ENCODE data around the gene FKBP15.

Gene FKBP15

GRCh38 chr9:113160571-113160970, 60.5 kb downstream of the FKBP15 start:
- no peak for DNase-seq (ENCODE audit: low read depth)

DNA sequence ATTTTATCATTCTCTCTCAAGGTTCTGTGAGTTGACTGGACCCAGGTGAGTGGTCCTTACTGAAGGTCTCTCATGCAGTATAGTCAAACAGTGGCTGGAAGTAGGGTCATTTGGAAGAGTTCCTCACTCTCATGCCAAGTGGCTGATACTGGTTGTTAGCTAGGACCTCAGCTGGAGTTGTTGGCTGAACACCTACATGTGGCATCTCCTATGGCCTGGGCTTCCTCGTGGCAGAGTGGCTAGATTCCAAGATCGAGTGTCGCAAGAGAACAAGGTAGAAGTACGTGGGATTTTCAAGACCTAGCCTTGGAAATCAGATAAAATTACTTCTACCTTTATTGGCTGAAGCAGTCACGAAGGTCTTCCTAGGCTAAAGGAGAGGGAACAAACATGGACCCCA, 62.6 kb downstream of the FKBP15 start:
- DNase-seq (ENCODE audit: low read depth) = no peak
- TF ChIP-seq, protein P1, sequence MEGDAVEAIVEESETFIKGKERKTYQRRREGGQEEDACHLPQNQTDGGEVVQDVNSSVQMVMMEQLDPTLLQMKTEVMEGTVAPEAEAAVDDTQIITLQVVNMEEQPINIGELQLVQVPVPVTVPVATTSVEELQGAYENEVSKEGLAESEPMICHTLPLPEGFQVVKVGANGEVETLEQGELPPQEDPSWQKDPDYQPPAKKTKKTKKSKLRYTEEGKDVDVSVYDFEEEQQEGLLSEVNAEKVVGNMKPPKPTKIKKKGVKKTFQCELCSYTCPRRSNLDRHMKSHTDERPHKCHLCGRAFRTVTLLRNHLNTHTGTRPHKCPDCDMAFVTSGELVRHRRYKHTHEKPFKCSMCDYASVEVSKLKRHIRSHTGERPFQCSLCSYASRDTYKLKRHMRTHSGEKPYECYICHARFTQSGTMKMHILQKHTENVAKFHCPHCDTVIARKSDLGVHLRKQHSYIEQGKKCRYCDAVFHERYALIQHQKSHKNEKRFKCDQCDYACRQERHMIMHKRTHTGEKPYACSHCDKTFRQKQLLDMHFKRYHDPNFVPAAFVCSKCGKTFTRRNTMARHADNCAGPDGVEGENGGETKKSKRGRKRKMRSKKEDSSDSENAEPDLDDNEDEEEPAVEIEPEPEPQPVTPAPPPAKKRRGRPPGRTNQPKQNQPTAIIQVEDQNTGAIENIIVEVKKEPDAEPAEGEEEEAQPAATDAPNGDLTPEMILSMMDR (IDR thresholded peaks at IDR 0.05; ENCODE audit: insufficient read depth, low read depth, low read length, missing control alignments) = no peak
- no peak overlapping the region for H3K4me3 ChIP-seq (ENCODE audit: low read depth, low read length)

More at GRCh38 chr9:113160571-113160970, 60.5 kb downstream of the FKBP15 start:
- TF ChIP-seq, protein P1 (IDR thresholded peaks at IDR 0.05; ENCODE audit: insufficient read depth, low read depth, low read length, missing control alignments) = no peak
- no peak overlapping the region for H3K4me3 ChIP-seq (ENCODE audit: low read depth, low read length)

- TF ChIP-seq, protein P1 (IDR thresholded peaks at IDR 0.05; ENCODE audit: insufficient read depth, low read depth, low read length, missing control alignments) = no peak
- H3K4me3 ChIP-seq (ENCODE audit: low read depth, low read length) = no peak overlapping the region
- DNase-seq (ENCODE audit: low read depth) = no peak
Observed at GRCh38 chr9:113156880-113157279, 64.2 kb downstream of the FKBP15 start.

DNA sequence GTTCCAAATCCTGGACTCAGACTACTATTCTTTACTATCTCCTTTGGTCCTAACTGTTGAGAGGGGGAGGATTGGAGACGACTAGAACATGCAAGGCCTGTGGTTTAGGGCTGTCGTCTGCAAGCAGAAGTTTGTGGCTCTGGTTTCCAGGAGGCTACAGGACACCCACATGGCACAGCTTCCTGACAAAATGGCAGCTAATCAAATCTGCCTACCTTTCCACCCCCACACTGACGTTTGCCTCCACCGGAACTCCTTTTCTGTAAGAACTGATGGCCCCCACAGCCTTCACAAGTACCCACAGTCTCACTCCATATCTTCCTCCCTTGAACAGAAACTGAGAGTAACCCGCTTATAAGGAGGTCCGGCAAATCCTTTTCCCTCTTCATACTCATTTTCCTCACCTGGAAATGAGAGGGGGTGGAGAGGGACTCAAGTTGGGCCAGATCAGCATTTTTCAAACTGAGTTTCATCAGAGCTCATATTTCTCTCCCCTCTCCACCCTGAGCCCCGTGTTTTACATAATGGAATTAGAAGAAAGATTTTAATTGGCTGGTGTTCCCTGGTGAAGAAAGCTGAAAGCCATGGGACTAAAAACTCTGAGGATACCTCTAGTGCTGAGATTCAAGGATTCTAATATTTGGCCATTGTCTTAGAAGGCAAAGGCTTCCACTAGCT, 65.0 kb downstream of the FKBP15 start:
- TF ChIP-seq, protein P1 (IDR thresholded peaks at IDR 0.05; ENCODE audit: insufficient read depth, low read depth, low read length, missing control alignments) = no peak
- DNase-seq (ENCODE audit: low read depth) = peak; percentile 18
- no peak overlapping the region for H3K4me3 ChIP-seq (ENCODE audit: low read depth, low read length)

DNA sequence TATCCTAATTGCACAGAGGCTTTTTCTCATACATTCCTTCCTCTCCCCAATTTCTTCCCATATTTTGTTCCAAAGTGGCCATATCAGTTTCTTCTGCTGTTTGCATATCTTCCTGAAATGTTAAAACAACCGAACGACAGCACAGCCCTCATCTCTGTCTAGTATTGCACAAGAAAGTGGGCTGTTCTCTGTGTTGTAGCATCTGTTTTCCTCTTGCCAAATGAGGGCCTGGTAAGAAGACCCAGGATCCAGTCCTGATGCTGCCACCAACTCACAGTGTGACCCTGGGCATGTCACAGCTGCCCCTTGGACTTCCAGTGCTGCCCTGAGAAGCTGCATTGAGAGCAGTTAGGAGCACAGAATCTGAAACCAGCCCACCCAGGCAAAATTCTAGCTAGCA, 66.1 kb downstream of the FKBP15 start:
- TF ChIP-seq, protein P1 (IDR thresholded peaks at IDR 0.05; ENCODE audit: insufficient read depth, low read depth, low read length, missing control alignments) = no peak
- no peak overlapping the region for H3K4me3 ChIP-seq (ENCODE audit: low read depth, low read length)
- no peak for DNase-seq (ENCODE audit: low read depth)

DNA sequence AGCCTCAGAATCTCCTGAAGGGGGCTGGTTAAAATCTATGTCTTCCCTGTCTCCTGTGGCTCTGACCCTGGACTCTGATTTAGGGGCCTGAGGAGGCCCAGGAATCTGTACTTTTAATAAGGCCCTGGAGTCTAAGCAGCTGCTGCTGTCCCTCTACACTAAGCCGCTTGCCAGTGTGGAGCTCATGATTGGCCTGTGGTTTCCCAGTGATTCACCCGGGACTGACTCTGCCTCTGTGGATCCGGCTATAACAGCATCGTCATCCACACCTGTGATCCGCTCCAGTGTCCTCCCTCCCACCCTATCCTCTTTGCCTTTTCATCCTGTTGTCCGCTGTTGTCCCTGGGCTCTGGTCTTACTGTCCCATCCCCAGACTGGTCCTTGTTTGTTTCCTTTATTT, 66.6 kb downstream of the FKBP15 start:
- no peak for DNase-seq (ENCODE audit: low read depth)
- TF ChIP-seq, protein P1 (IDR thresholded peaks at IDR 0.05; ENCODE audit: insufficient read depth, low read depth, low read length, missing control alignments) = no peak
- no peak overlapping the region for H3K4me3 ChIP-seq (ENCODE audit: low read depth, low read length)

DNA sequence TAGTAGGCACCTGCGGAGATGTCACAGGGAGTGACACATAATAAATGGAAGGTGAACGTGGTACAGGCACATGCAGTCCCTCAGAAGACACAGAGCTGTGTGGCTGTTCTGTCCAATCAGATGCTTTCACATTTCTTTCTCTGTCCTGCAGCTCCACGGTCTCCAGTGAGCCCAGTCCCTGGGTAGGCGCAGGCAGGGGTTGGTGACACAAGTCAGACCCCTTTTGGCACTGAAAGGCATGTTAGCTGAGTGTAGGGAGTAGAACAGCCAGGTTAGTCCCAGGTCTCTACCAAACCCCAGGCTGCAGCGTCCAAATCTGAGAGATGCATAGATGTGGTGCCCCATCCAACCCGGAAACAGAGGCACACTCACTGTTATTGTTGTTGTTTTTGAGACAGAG, 67.5 kb downstream of the FKBP15 start:
- no peak for DNase-seq (ENCODE audit: low read depth)
- TF ChIP-seq, protein P1 (IDR thresholded peaks at IDR 0.05; ENCODE audit: insufficient read depth, low read depth, low read length, missing control alignments) = no peak
- H3K4me3 ChIP-seq (ENCODE audit: low read depth, low read length) = no peak overlapping the region

Measured in GM12865 (cell line).